Measurements from ENCODE around the gene NAA80. TPM values are rescaled to one million over a fixed set of nuclear protein-coding genes. Genes with fewer than 3 reads are reported as not detected.

NAA80 gene
- total and polyA plus RNA-seq, 2 donors (not counting 3 experiments of a cell fraction or from before 2014, with no cell fraction given), result 9.0 to 13.1 TPM

- H3K4me2 ChIP-seq (ENCODE audit: insufficient read depth, low read length), result no peak overlapping the region
- ChIA-PET POLR2A (interaction anchor here (1.6 kb wide), 1 partner anchor 24 kb away, joined by 3 read pairs; no protein-coding TSS in a partner anchor), CTCF (interaction anchor here (1.0 to 3.7 kb wide), 7 partner anchors 10 to 75 kb away, joined by 3 to 26 read pairs (median 5); no protein-coding TSS in a partner anchor)
- TF ChIP-seq MYC (IDR thresholded peaks at IDR 0.05; ENCODE audit: low read depth, low read length), result no peak
- no peak for TF ChIP-seq CTCF (IDR thresholded peaks at IDR 0.05; ENCODE audit: extremely low read depth in 1 of 2, insufficient read depth in 1 of 2, low read depth in 1 of 2, low read length in 2 of 2)
- no peak for TF ChIP-seq FOS (IDR thresholded peaks at IDR 0.05; ENCODE audit: borderline replicate concordance, insufficient read depth, low read length)
- no peak for TF ChIP-seq POLR2A (IDR thresholded peaks at IDR 0.05; ENCODE audit: low read depth, low read length)
- TF ChIP-seq MAX (IDR thresholded peaks at IDR 0.05; ENCODE audit: insufficient read depth, insufficient read length), result no peak
- TF ChIP-seq EZH2 (IDR thresholded peaks at IDR 0.05; ENCODE audit: borderline replicate concordance, low read depth, low read length, severe bottlenecking), result no peak
- TF ChIP-seq POLR2AphosphoS5 (IDR thresholded peaks at IDR 0.05; ENCODE audit: insufficient read depth, low read depth, low read length), result no peak
- no peak for TF ChIP-seq GATA2 (IDR thresholded peaks at IDR 0.05; ENCODE audit: insufficient read depth, insufficient read length, low read depth, low read length)
- TF ChIP-seq JUN (IDR thresholded peaks at IDR 0.05; ENCODE audit: borderline replicate concordance, insufficient read depth, insufficient read length, low read depth), result no peak
- intact Hi-C loops (cut with micrococcal nuclease), result loop anchor here (2.0 to 10.0 kb wide), 2 partner anchors 15 to 145 kb away; no protein-coding TSS in a partner anchor
- no peaks in the 10 kb centered on the region for H4K20me1 ChIP-seq (replicated peaks; ENCODE audit: control insufficient read depth, extremely low read depth, insufficient read depth, low read length)
- H3K27ac ChIP-seq (ENCODE audit: insufficient read depth, low read depth, low read length), result no peak overlapping the region
- DNase-seq (ENCODE audit: low read depth, low spot score) (no peak), FAIRE-seq (no peak)
- H3K9ac ChIP-seq (replicated peaks; ENCODE audit: extremely low read depth, insufficient read depth, low read length), result no peak overlapping the region
- no peaks in the 10 kb centered on the region for H3K36me3 ChIP-seq (ENCODE audit: control insufficient read depth in 2 of 2, extremely low read depth in 1 of 2, insufficient read depth in 2 of 2, low read length in 2 of 2)
- no peaks in the 10 kb centered on the region for H3K79me2 ChIP-seq (ENCODE audit: control insufficient read depth, insufficient read depth, low read length)
- H2AFZ ChIP-seq (ENCODE audit: low read depth, low read length), result no peak overlapping the region
- no peak overlapping the region for H3K4me3 ChIP-seq (replicated peaks in 1 of 3; ENCODE audit: insufficient read depth in 1 of 3, low read depth in 1 of 3, low read length in 3 of 3)
- H3K27me3 ChIP-seq (ENCODE audit: control insufficient read depth in 2 of 2, insufficient read depth in 2 of 2, low read length in 2 of 2), result peaks cover 7% of the 10 kb centered on the region in 2 experiments
- BruUV-seq (replicated peaks), result no TSS peak
- H3K4me1 ChIP-seq (ENCODE audit: control insufficient read depth, extremely low read depth, insufficient read depth, low read length), result peaks cover 2% of the 10 kb centered on the region
- H3K9me1 ChIP-seq (replicated peaks; ENCODE audit: control insufficient read depth, extremely low read depth, insufficient read depth, low read length), result no peaks in the 10 kb centered on the region
- no peaks in the 10 kb centered on the region for H3K9me3 ChIP-seq (replicated peaks; ENCODE audit: control insufficient read depth, insufficient read depth, low read length)
- dilution Hi-C loops (cut with MboI; ENCODE audit: extremely low pct_ligation_motif_present, low sequenced_read_pairs), result no loop called here
These were observed 29.2 kb downstream of the NAA80 start for GRCh38 chr3:50269977-50270413.

Data from endothelial cell of umbilical vein (primary cell).